NCI-H187 treated with DMSO at 0.1 percent for 48 hours (cell line): ENCODE data around the gene IQCE.

Source experiments
- DNase-seq: peaks from one replicate; lab custom pipeline; 2025; lab: John Stamatoyannopoulos, UW

Gene IQCE

DNA sequence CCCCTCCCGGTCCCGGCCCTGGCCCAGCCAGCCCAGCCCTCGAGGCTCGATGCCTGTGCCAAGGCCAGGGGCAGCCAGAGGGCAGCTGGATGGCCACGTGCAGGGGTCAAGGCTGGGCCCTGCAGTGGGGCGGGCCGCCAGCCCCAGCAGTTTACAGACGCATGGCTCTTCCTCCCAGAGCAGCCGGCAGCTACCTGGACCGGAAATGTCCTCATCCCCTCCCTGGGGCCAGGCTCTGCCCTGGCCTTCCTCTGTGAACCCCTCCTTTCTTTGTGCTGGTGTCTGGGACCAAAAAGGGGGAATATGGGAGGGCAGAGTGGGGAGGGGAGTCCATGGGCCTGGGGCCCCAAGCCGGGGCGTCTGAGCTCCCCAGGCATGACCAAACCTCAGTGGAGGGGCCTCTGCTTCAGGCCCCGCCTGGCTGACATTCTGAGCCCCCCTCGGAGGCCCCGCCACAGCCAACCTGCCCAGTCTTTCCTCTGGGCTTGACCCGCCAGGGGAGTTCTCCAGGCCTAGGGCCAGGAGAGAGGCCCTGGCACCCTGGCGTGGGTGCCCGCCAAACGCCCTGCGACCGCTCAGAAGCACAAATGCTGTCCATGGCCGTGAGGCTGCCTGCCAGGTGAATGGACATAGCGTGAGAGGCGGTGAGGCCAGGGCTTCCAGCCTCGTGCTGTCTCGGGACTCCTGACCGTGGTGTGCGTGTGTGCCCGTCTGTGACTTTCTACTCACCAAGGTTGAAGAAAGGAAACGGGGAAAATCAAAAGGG, 104.5 kb downstream of the IQCE start:
- DNase-seq: no peak

GRCh38 chr7:2663960-2664359, 105.2 kb downstream of the IQCE start:
- DNase-seq: no peak
